GM23338 (cell line): ENCODE measurements around the gene GPC5. TPM values are rescaled to one million over a fixed set of nuclear protein-coding genes. Genes with fewer than 3 reads are reported as not detected.

Experiments
- ATAC-seq: fragments of 200-7000 bp; cut with Tn5 transposase; 3 replicates; pipeline ENCODE4 v1.9.1; 2020
- DNase-seq: peaks from one replicate; pipeline ENCODE4 v3.0.0-alpha.2; 2015; ENCODE audit warnings: low spot score
- H2AFZ ChIP-seq: fragments of 200-600 bp; sonication (generic); 2 replicates; pipeline ENCODE4 v1.8.0; 2016; ENCODE audit warnings: antibody characterized with exemption, mild to moderate bottlenecking, moderate library complexity
- H3F3A ChIP-seq: fragments of 200-600 bp; sonication (generic); replicated peaks from 2 replicates; pipeline ENCODE4 v1.8.0; 2017; ENCODE audit warnings: antibody characterized with exemption, mixed run types, low read depth
- H3K27ac ChIP-seq: fragments of 200-600 bp; sonication (generic); 2 replicates; pipeline ENCODE4 v1.6.1; 2016; ENCODE audit warnings: low read depth
- H3K27me3 ChIP-seq: fragments of 200-600 bp; sonication (generic); 2 replicates; pipeline ENCODE4 v1.8.0; 2016; ENCODE audit warnings: mild to moderate bottlenecking, mixed run types, moderate library complexity; ENCODE audit not compliant: insufficient read depth
- H3K36me3 ChIP-seq: fragments of 200-600 bp; sonication (generic); 2 replicates; pipeline ENCODE4 v1.8.0; 2016; ENCODE audit warnings: mild to moderate bottlenecking; ENCODE audit not compliant: insufficient read depth
- H3K4me1 ChIP-seq: fragments of 200-600 bp; sonication (generic); 2 replicates; pipeline ENCODE4 v1.8.0; 2016; ENCODE audit warnings: mild to moderate bottlenecking, moderate library complexity; ENCODE audit not compliant: insufficient read depth
- H3K4me2 ChIP-seq: fragments of 200-600 bp; sonication (generic); 2 replicates; pipeline ENCODE4 v1.7.1; 2017; ENCODE audit warnings: mixed run types
- H3K4me3 ChIP-seq: fragments of 200-600 bp; sonication (generic); 2 replicates; pipeline ENCODE4 v1.6.1; 2016; ENCODE audit warnings: mixed run types
- H3K79me2 ChIP-seq: fragments of 200-600 bp; sonication (generic); replicated peaks from 2 replicates; pipeline ENCODE4 v1.8.0; 2017; ENCODE audit warnings: mild to moderate bottlenecking; ENCODE audit not compliant: insufficient read depth
- H3K9me2 ChIP-seq: fragments of 200-600 bp; sonication (generic); 2 replicates; pipeline ENCODE4 v1.8.0; 2017; ENCODE audit not compliant: insufficient read depth
- H4K20me1 ChIP-seq: fragments of 200-600 bp; sonication (generic); replicated peaks from 2 replicates; pipeline ENCODE4 v1.8.0; 2017; ENCODE audit warnings: mild to moderate bottlenecking; ENCODE audit not compliant: insufficient read depth
- H3K27ac Mint-ChIP-seq: 2 replicates; pipeline ENCODE4 v1.8.0; 2020; ENCODE audit warnings: inconsistent platforms, mild to moderate bottlenecking, moderate library complexity, mixed read lengths
- H3K27me3 Mint-ChIP-seq: 3 replicates; pipeline ENCODE4 v1.8.0; 2022; ENCODE audit warnings: low read depth, mild to moderate bottlenecking, moderate library complexity, mixed read lengths, inconsistent platforms; ENCODE audit not compliant: insufficient read depth, poor library complexity
- H3K36me3 Mint-ChIP-seq: 3 replicates; pipeline ENCODE4 v1.8.0; 2021; ENCODE audit warnings: low read depth, mild to moderate bottlenecking, inconsistent platforms, moderate library complexity, mixed read lengths
- H3K4me1 Mint-ChIP-seq: 3 replicates; pipeline ENCODE4 v1.8.0; 2020; ENCODE audit warnings: mild to moderate bottlenecking, inconsistent platforms, mixed read lengths
- H3K4me3 Mint-ChIP-seq: 3 replicates; pipeline ENCODE4 v1.8.0; 2021; ENCODE audit warnings: moderate library complexity, mild to moderate bottlenecking, inconsistent platforms, mixed read lengths
- H3K9me3 Mint-ChIP-seq: 3 replicates; pipeline ENCODE4 v1.8.0; 2020; ENCODE audit warnings: moderate library complexity, mild to moderate bottlenecking, inconsistent platforms, mixed read lengths
- CREB1 ChIP-seq: fragments of 250-450 bp; sonication (Bioruptor Pico); IDR thresholded peaks from 2 replicates; pipeline ENCODE4 v1.5.0; 2020; ENCODE audit warnings: low read depth, mild to moderate bottlenecking, moderate library complexity
- EZH2 ChIP-seq: fragments of 200-600 bp; sonication (generic); IDR thresholded peaks from one replicate; pipeline ENCODE4 v1.8.0; 2017; ENCODE audit warnings: antibody characterized with exemption, mild to moderate bottlenecking, low read depth; ENCODE audit not compliant: unreplicated experiment
- EZH2phosphoT487 ChIP-seq: fragments of 200-600 bp; sonication (generic); IDR thresholded peaks from one replicate; pipeline ENCODE4 v1.8.1; 2018; ENCODE audit warnings: antibody characterized with exemption; ENCODE audit not compliant: unreplicated experiment
- JUNB ChIP-seq: IDR thresholded peaks from one replicate; pipeline ENCODE4 v1.6.1; 2016; ENCODE audit warnings: antibody characterized with exemption; ENCODE audit not compliant: unreplicated experiment
- NANOG ChIP-seq: IDR thresholded peaks from 2 replicates; pipeline ENCODE4 v1.6.1; 2016; ENCODE audit warnings: antibody characterized with exemption, borderline replicate concordance
- POLR2AphosphoS5 ChIP-seq: IDR thresholded peaks from 2 replicates; pipeline ENCODE4 v1.6.1; 2016; ENCODE audit warnings: antibody characterized with exemption, low read depth
- STAT1 ChIP-seq: IDR thresholded peaks from one replicate; pipeline ENCODE4 v1.6.1; 2016; ENCODE audit warnings: antibody characterized with exemption; ENCODE audit not compliant: unreplicated experiment
- ZNF114 ChIP-seq: fragments of 250-450 bp; sonication (Bioruptor Pico); IDR thresholded peaks from 2 replicates; pipeline ENCODE4 v1.5.0; 2020; ENCODE audit warnings: mild to moderate bottlenecking, moderate library complexity
- ZNF331 ChIP-seq: fragments of 250-450 bp; sonication (Bioruptor Pico); IDR thresholded peaks from 2 replicates; pipeline ENCODE4 v1.5.0; 2020; ENCODE audit warnings: low read depth, mild to moderate bottlenecking, moderate library complexity
- polyA plus RNA-seq: library from polyadenylated mRNA; unstranded; fragments of >200 nt; fragmentation: Nextera tagmentation; extraction: Ambion mirVana; gene quantifications from 2 replicates; pipeline ENCODE4 v1.2.1, GENCODE V29; 2016
- total RNA-seq: library from RNA; depleted of rRNA; stranded (reverse); fragments of >200 nt; shearing (Covaris generic); gene quantifications from 2 replicates; pipeline ENCODE4 v1.2.3, GENCODE V29; 2014
- TF ChIP-seq, protein P1 (sequence below), 2 experiments: fragments of 200-600 bp in 1 of 2; sonication (generic) in 1 of 2; conservative IDR thresholded peaks; 2 replicates each; pipeline versions ENCODE4 v1.5.1 to v1.6.1; 2016 to 2017; ENCODE audit warnings: antibody characterized with exemption in 2 of 2, low read depth in 2 of 2, mild to moderate bottlenecking in 2 of 2, moderate library complexity in 1 of 2
- TF ChIP-seq, protein P2 (sequence below): fragments of 250-450 bp; sonication (Bioruptor Pico); IDR thresholded peaks from 2 replicates; pipeline ENCODE4 v1.5.0; 2020; ENCODE audit warnings: mild to moderate bottlenecking, moderate library complexity
- TF ChIP-seq, protein P3 (sequence below): IDR thresholded peaks from one replicate; pipeline ENCODE4 v1.6.1; 2018; ENCODE audit warnings: antibody characterized with exemption; ENCODE audit not compliant: unreplicated experiment
- TF ChIP-seq, protein P4 (sequence below): IDR thresholded peaks from 2 replicates; pipeline ENCODE4 v1.6.1; 2016; ENCODE audit warnings: antibody characterized with exemption

GPC5 gene
- total and polyA plus RNA-seq, 2 experiments from 2014 or later: 0.95 to 1.1 TPM

DNA sequence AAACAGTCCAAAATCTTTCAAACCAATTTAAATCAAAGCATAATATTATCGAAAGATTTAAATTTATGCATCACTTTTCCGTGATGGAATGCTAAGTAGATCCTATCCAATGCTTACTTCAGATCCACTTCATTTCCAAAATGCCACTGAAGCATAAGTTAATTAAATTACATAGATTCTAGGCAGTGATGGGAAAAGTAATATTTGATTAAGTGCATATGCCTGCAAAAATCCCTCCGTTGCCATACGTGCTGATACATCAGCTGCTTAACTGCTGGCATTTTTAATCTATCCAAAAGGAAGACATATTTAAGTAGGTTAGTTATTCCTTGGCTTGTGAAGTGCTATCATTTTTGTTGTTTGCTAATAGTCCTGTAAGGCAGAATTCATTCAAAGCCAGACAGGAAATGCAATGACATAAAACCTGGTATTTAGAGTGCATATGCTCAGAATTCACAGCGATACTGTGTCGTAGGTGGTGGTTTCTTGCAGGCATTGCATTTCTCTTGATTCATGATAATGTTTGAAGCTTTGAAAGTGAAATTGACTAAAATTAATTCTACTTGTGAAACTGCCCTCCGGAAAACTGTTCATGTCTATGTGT lies 1089.9 kb downstream of the GPC5 start:
- no peak for DNase-seq
- Histone ChIP-seq H3K9me2 (no peaks in the 10 kb centered on the region), H3K4me2 (no peak overlapping the region), H3K4me3 (no peak overlapping the region), H3K27ac (no peak overlapping the region), H3K79me2 (no peaks in the 10 kb centered on the region), H3F3A (no peaks in the 10 kb centered on the region), H4K20me1 (no peaks in the 10 kb centered on the region), H3K36me3 (no peaks in the 10 kb centered on the region), H3K27me3 (no peaks in the 10 kb centered on the region), H3K4me1 (0 out of 2 replicates have a peak, but pooled peaks cover 4% of the 10 kb centered on the region), H2AFZ (no peak overlapping the region)
- H3K4me1 Mint-ChIP-seq: no peaks in the 10 kb centered on the region
- no peaks in the 10 kb centered on the region for H3K27me3 Mint-ChIP-seq
- H3K36me3 Mint-ChIP-seq: no peaks in the 10 kb centered on the region
- H3K27ac Mint-ChIP-seq: no peak overlapping the region
- TF ChIP-seq, protein P1, sequence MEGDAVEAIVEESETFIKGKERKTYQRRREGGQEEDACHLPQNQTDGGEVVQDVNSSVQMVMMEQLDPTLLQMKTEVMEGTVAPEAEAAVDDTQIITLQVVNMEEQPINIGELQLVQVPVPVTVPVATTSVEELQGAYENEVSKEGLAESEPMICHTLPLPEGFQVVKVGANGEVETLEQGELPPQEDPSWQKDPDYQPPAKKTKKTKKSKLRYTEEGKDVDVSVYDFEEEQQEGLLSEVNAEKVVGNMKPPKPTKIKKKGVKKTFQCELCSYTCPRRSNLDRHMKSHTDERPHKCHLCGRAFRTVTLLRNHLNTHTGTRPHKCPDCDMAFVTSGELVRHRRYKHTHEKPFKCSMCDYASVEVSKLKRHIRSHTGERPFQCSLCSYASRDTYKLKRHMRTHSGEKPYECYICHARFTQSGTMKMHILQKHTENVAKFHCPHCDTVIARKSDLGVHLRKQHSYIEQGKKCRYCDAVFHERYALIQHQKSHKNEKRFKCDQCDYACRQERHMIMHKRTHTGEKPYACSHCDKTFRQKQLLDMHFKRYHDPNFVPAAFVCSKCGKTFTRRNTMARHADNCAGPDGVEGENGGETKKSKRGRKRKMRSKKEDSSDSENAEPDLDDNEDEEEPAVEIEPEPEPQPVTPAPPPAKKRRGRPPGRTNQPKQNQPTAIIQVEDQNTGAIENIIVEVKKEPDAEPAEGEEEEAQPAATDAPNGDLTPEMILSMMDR (conservative IDR thresholded peaks at IDR 0.05; ENCODE audit: low read depth in 2 of 2): no peak
- TF ChIP-seq ZNF114 (no peak), EZH2phosphoT487 (no peak), POLR2AphosphoS5 (no peak), STAT1 (no peak), CREB1 (CRISPR knock-in tag) (no peak), ZNF331 (CRISPR knock-in tag) (no peak), NANOG (no peak), EZH2 (no peak), JUNB (no peak)
- TF ChIP-seq, protein P2, sequence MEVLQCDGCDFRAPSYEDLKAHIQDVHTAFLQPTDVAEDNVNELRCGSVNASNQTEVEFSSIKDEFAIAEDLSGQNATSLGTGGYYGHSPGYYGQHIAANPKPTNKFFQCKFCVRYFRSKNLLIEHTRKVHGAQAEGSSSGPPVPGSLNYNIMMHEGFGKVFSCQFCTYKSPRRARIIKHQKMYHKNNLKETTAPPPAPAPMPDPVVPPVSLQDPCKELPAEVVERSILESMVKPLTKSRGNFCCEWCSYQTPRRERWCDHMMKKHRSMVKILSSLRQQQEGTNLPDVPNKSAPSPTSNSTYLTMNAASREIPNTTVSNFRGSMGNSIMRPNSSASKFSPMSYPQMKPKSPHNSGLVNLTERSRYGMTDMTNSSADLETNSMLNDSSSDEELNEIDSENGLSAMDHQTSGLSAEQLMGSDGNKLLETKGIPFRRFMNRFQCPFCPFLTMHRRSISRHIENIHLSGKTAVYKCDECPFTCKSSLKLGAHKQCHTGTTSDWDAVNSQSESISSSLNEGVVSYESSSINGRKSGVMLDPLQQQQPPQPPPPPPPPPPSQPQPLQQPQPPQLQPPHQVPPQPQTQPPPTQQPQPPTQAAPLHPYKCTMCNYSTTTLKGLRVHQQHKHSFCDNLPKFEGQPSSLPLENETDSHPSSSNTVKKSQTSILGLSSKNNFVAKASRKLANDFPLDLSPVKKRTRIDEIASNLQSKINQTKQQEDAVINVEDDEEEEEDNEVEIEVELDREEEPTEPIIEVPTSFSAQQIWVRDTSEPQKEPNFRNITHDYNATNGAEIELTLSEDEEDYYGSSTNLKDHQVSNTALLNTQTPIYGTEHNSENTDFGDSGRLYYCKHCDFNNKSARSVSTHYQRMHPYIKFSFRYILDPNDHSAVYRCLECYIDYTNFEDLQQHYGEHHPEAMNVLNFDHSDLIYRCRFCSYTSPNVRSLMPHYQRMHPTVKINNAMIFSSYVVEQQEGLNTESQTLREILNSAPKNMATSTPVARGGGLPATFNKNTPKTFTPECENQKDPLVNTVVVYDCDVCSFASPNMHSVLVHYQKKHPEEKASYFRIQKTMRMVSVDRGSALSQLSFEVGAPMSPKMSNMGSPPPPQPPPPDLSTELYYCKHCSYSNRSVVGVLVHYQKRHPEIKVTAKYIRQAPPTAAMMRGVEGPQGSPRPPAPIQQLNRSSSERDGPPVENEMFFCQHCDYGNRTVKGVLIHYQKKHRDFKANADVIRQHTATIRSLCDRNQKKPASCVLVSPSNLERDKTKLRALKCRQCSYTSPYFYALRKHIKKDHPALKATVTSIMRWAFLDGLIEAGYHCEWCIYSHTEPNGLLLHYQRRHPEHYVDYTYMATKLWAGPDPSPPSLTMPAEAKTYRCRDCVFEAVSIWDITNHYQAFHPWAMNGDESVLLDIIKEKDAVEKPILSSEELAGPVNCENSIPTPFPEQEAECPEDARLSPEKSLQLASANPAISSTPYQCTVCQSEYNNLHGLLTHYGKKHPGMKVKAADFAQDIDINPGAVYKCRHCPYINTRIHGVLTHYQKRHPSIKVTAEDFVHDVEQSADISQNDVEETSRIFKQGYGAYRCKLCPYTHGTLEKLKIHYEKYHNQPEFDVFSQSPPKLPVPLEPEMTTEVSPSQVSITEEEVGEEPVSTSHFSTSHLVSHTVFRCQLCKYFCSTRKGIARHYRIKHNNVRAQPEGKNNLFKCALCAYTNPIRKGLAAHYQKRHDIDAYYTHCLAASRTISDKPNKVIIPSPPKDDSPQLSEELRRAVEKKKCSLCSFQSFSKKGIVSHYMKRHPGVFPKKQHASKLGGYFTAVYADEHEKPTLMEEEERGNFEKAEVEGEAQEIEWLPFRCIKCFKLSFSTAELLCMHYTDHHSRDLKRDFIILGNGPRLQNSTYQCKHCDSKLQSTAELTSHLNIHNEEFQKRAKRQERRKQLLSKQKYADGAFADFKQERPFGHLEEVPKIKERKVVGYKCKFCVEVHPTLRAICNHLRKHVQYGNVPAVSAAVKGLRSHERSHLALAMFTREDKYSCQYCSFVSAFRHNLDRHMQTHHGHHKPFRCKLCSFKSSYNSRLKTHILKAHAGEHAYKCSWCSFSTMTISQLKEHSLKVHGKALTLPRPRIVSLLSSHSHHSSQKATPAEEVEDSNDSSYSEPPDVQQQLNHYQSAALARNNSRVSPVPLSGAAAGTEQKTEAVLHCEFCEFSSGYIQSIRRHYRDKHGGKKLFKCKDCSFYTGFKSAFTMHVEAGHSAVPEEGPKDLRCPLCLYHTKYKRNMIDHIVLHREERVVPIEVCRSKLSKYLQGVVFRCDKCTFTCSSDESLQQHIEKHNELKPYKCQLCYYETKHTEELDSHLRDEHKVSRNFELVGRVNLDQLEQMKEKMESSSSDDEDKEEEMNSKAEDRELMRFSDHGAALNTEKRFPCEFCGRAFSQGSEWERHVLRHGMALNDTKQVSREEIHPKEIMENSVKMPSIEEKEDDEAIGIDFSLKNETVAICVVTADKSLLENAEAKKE (CRISPR knock-in tag): no peak
- TF ChIP-seq, protein P3, sequence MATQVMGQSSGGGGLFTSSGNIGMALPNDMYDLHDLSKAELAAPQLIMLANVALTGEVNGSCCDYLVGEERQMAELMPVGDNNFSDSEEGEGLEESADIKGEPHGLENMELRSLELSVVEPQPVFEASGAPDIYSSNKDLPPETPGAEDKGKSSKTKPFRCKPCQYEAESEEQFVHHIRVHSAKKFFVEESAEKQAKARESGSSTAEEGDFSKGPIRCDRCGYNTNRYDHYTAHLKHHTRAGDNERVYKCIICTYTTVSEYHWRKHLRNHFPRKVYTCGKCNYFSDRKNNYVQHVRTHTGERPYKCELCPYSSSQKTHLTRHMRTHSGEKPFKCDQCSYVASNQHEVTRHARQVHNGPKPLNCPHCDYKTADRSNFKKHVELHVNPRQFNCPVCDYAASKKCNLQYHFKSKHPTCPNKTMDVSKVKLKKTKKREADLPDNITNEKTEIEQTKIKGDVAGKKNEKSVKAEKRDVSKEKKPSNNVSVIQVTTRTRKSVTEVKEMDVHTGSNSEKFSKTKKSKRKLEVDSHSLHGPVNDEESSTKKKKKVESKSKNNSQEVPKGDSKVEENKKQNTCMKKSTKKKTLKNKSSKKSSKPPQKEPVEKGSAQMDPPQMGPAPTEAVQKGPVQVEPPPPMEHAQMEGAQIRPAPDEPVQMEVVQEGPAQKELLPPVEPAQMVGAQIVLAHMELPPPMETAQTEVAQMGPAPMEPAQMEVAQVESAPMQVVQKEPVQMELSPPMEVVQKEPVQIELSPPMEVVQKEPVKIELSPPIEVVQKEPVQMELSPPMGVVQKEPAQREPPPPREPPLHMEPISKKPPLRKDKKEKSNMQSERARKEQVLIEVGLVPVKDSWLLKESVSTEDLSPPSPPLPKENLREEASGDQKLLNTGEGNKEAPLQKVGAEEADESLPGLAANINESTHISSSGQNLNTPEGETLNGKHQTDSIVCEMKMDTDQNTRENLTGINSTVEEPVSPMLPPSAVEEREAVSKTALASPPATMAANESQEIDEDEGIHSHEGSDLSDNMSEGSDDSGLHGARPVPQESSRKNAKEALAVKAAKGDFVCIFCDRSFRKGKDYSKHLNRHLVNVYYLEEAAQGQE: no peak
- TF ChIP-seq, protein P4, sequence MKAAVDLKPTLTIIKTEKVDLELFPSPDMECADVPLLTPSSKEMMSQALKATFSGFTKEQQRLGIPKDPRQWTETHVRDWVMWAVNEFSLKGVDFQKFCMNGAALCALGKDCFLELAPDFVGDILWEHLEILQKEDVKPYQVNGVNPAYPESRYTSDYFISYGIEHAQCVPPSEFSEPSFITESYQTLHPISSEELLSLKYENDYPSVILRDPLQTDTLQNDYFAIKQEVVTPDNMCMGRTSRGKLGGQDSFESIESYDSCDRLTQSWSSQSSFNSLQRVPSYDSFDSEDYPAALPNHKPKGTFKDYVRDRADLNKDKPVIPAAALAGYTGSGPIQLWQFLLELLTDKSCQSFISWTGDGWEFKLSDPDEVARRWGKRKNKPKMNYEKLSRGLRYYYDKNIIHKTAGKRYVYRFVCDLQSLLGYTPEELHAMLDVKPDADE: no peak
- ATAC-seq: no peak
- H3K4me3 Mint-ChIP-seq: no peak overlapping the region
- no peaks in the 10 kb centered on the region for H3K9me3 Mint-ChIP-seq
